Ascending aorta (tissue), 2 donors: Measurements from ENCODE around the gene IGFBP4. TPM values are rescaled to one million over a fixed set of nuclear protein-coding genes. Genes with fewer than 3 reads are reported as not detected.

Source experiments
- DNase-seq, 2 donors: peaks; one replicate each; pipeline ENCODE4 v3.0.0-alpha.2; 2019; ENCODE audit warnings: low spot score in 2 of 2
- H3K27ac ChIP-seq, 2 donors: fragments of 200-600 bp; sonication (generic); one replicate each; pipeline ENCODE4 v1.5.1; 2016 to 2017; ENCODE audit warnings: mild to moderate bottlenecking in 1 of 2
- H3K27me3 ChIP-seq: fragments of 200-600 bp; sonication (generic); one replicate; pipeline ENCODE4 v1.5.1; 2017
- H3K36me3 ChIP-seq, 2 donors: fragments of 200-600 bp; sonication (generic); one replicate each; pipeline ENCODE4 v1.5.1; 2016
- H3K4me1 ChIP-seq, 2 donors: fragments of 200-600 bp; sonication (generic); one replicate each; pipeline ENCODE4 v1.5.1; 2016 to 2017; ENCODE audit warnings: mild to moderate bottlenecking in 1 of 2
- H3K4me3 ChIP-seq, 2 donors: fragments of 200-600 bp; sonication (generic); one replicate each; pipeline ENCODE4 v1.5.1; 2016 to 2017; ENCODE audit warnings: mild to moderate bottlenecking in 1 of 2
- H3K9me3 ChIP-seq, 2 donors: fragments of 200-600 bp; sonication (generic); one replicate each; pipeline ENCODE4 v1.5.1; 2016
- intact Hi-C: fragments of 100-400 bp; cut with DNase I; formaldehyde crosslinking; loops from one replicate; pipeline ENCODE4 v1.15.1; 2023
- total RNA-seq: library from RNA; depleted of rRNA; stranded (reverse); fragments of >200 nt; gene quantifications from one replicate; pipeline ENCODE4 v1.1.0, GENCODE V29; 2016
- TF ChIP-seq, protein P1 (sequence below), 3 experiments: fragments of 200-600 bp in 2 of 3; fragments of 450-650 bp in 1 of 3; sonication (generic) in 2 of 3; IDR thresholded peaks; one replicate each; pipeline ENCODE4 v1.5.1; 2016 to 2019; ENCODE audit warnings: antibody characterized with exemption in 3 of 3, mild to moderate bottlenecking in 1 of 3, moderate library complexity in 1 of 3

Gene IGFBP4
- total RNA-seq, 1 donor from 2014 or later = 1,295 TPM

GRCh38 chr17:40425741-40426140, 17.5 kb upstream of the IGFBP4 start:
- peak in 1 of 2 donors; percentile 43 for DNase-seq
- TF ChIP-seq, protein P1, sequence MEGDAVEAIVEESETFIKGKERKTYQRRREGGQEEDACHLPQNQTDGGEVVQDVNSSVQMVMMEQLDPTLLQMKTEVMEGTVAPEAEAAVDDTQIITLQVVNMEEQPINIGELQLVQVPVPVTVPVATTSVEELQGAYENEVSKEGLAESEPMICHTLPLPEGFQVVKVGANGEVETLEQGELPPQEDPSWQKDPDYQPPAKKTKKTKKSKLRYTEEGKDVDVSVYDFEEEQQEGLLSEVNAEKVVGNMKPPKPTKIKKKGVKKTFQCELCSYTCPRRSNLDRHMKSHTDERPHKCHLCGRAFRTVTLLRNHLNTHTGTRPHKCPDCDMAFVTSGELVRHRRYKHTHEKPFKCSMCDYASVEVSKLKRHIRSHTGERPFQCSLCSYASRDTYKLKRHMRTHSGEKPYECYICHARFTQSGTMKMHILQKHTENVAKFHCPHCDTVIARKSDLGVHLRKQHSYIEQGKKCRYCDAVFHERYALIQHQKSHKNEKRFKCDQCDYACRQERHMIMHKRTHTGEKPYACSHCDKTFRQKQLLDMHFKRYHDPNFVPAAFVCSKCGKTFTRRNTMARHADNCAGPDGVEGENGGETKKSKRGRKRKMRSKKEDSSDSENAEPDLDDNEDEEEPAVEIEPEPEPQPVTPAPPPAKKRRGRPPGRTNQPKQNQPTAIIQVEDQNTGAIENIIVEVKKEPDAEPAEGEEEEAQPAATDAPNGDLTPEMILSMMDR (IDR thresholded peaks at IDR 0.05) = no peak
- Histone ChIP-seq H3K27me3 (no peaks in the 10 kb centered on the region), H3K4me1 (no peaks in the 10 kb centered on the region), H3K36me3 (no peaks in the 10 kb centered on the region), H3K9me3 (no peaks in the 10 kb centered on the region), H3K4me3 (no peak overlapping the region), H3K27ac (no peak overlapping the region)
- intact Hi-C loops = no loop called here

DNA sequence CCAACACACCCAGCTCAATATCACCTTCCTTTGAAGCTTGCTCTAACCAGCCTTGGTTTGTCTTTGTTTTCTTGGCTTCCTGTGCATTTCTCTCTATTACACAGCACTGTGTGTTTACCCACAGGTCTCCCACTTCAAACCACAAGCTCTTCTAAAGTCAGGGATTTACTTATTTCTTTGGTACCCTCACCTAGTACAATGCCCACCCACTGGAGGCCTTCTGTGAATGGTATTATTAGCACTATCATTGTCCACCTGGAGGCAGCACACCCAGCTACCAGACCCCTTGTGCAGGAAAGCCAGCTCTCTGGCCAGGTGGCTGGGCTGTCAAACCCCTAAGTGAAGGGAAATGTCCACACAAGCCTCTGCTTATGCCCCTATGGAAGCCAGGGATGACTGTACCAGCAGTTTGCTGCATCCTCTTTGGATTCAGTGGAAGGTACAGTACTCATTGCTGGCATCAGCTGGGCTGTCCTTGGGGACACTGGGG, 16.2 kb upstream of the IGFBP4 start:
- TF ChIP-seq, protein P1 (IDR thresholded peaks at IDR 0.05) = no peak
- Histone ChIP-seq H3K27me3 (no peaks in the 10 kb centered on the region), H3K4me3 (no peak overlapping the region), H3K9me3 (no peaks in the 10 kb centered on the region), H3K36me3 (no peaks in the 10 kb centered on the region), H3K4me1 (no peaks in the 10 kb centered on the region), H3K27ac (no peak overlapping the region)
- DNase-seq = peak in 1 of 2 donors; percentile 19
- intact Hi-C loops = no loop called here

GRCh38 chr17:40430272-40431230, 12.7 kb upstream of the IGFBP4 start:
- peak in 1 of 2 donors; percentile 59 for DNase-seq
- TF ChIP-seq, protein P1 (IDR thresholded peaks at IDR 0.05) = no peak
- H3K4me1 ChIP-seq = no peaks in the 10 kb centered on the region
- intact Hi-C loops = no loop called here
- H3K9me3 ChIP-seq = no peaks in the 10 kb centered on the region
- no peak overlapping the region for H3K27ac ChIP-seq
- H3K27me3 ChIP-seq = no peaks in the 10 kb centered on the region
- H3K36me3 ChIP-seq = no peaks in the 10 kb centered on the region
- no peak overlapping the region for H3K4me3 ChIP-seq

GRCh38 chr17:40431231-40431602, 12.0 kb upstream of the IGFBP4 start:
- no peaks in the 10 kb centered on the region for H3K4me1 ChIP-seq
- intact Hi-C loops = no loop called here
- DNase-seq = peak in 1 of 2 donors; percentile 44

DNA sequence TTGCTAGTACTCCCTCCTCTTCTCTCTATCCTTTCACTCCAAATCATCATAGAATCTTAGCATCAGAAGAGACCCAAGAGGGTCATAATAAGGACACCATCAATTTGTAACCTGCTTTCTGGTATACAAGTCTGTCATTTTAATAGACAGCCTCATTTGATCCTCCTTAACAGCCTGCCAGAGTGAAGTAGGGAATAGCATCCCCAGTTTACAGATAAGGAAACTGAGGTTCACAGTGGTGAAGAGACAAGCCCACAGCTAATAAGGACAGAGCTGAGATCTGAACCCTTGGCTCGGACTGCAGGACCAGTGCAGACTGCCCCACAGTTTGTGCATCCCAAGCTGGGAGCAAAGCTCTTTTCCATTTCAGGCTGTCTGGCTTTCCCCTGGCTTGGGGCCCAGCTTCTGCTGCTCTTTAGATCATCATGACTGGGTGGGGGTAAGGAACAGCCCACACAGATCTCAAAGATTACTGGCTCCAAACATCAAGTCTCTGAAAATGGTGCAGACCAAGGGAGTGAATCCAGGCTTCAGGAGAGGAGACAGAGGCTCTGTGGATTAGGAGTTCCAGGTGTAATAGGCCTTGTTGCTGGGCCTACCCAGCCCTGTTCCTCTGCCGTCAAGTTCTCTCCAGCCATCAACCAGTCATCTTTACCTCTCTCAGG, 10.3 kb upstream of the IGFBP4 start:
- H3K27ac ChIP-seq = no peak overlapping the region
- no peaks in the 10 kb centered on the region for H3K4me1 ChIP-seq
- peak in 1 of 2 donors; percentile 55 for DNase-seq
- intact Hi-C loops = no loop called here
- H3K9me3 ChIP-seq = no peaks in the 10 kb centered on the region
- H3K27me3 ChIP-seq = no peaks in the 10 kb centered on the region
- TF ChIP-seq, protein P1 (IDR thresholded peaks at IDR 0.05) = no peak
- H3K4me3 ChIP-seq = no peak overlapping the region
- no peaks in the 10 kb centered on the region for H3K36me3 ChIP-seq

More at GRCh38 chr17:40431231-40431602, 12.0 kb upstream of the IGFBP4 start:
- no peaks in the 10 kb centered on the region for H3K27me3 ChIP-seq
- H3K27ac ChIP-seq = no peak overlapping the region
- no peaks in the 10 kb centered on the region for H3K9me3 ChIP-seq
- TF ChIP-seq, protein P1 (IDR thresholded peaks at IDR 0.05) = no peak
- H3K36me3 ChIP-seq = no peaks in the 10 kb centered on the region
- H3K4me3 ChIP-seq = no peak overlapping the region
